Activated effector memory CD4-positive, alpha-beta T cell treated with Interleukin-2 at 50 U/mL for 16 hours (primary cell): Measurements from ENCODE around the gene TUT1.
"Not testable (repeated sequence)": the region's sequence is repeated elsewhere in the genome, so short reads cannot be mapped to it uniquely, and the experiment has no call there.

Experiments
- DNase-seq: peaks from one replicate; pipeline ENCODE4 v3.0.0-alpha.2; 2020

TUT1 gene

GRCh38 chr11:62577046-62577714, 14.1 kb downstream of the TUT1 start:
- DNase-seq: no peak

DNA sequence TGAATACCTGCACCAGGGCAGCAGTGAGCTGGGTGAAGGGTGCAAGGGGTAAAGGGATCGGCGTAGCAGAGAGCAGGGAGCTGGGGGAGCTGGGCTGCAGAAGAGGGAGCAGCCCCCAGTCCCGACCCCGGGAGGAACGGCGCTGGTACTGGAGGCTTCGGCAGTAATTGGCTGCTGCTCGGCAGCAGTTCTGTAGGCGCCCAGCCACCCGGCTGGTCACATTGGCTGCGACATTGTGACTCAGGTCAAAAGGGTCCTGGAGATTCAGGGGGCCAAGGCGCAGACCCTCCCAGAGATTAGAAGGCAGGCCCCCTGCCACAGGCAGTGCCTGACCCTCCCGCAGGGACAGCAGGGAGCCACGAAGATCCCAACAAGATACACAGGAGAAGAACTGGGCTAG, 15.5 kb downstream of the TUT1 start:
- no peak for DNase-seq

- no peak for DNase-seq
Observed at GRCh38 chr11:62575156-62575555, 16.2 kb downstream of the TUT1 start.

GRCh38 chr11:62574363-62575071, 16.8 kb downstream of the TUT1 start:
- DNase-seq: no peak

GRCh38 chr11:62573592-62574362, 17.5 kb downstream of the TUT1 start, which contains the start of gene EEF1G:
TSS of gene EEF1G (minus strand) at chr11:62573891. CDS start at chr11:62573842, 49 bp downstream.
- peak; percentile 98 for DNase-seq

- DNase-seq: peak; percentile 12
Observed at GRCh38 chr11:62573006-62573591, 18.2 kb downstream of the TUT1 start.

DNA sequence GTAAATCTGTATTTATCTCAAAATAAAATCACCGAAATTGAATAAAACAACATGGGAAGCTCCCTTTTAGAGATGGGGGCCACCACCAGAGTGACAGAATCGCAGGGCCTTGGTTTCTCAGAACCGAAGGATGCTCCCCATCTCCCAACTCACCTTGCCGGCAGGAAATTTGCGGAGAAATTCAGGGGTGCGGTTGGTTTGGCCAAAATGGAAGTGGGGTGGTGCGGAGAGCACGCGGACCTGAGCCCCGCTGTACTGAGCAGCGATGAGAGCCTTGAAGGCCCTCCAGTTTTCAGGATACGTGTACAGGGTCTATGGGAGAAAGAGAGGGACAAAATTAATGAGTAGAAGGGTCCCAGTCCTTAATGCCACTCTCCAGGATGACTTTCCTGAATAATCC, 18.9 kb downstream of the TUT1 start:
- DNase-seq: no peak

- not testable (repeated sequence) for DNase-seq
Observed at GRCh38 chr11:62571493-62571892, 19.8 kb downstream of the TUT1 start.

GRCh38 chr11:62570903-62571302, 20.4 kb downstream of the TUT1 start:
- DNase-seq: not testable (repeated sequence)

DNA sequence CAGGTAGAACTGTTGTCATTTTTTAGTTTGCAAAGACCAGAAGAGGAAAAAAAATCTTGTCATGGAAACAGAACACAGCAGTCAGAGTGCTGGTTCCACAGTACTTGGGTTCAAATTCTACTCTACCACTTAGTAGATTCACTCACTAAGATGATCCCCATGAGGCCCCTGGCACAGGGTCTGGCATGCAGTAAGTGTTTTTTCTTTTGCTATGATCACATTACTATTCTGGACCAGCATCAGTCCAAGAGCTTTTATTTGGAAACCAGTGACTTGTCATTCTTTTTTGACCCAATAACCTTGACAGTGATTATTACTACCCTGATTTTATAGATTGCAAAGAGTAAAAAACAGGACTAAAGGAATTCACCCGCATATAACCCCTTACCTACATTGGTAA, 21.7 kb downstream of the TUT1 start:
- no peak for DNase-seq

DNA sequence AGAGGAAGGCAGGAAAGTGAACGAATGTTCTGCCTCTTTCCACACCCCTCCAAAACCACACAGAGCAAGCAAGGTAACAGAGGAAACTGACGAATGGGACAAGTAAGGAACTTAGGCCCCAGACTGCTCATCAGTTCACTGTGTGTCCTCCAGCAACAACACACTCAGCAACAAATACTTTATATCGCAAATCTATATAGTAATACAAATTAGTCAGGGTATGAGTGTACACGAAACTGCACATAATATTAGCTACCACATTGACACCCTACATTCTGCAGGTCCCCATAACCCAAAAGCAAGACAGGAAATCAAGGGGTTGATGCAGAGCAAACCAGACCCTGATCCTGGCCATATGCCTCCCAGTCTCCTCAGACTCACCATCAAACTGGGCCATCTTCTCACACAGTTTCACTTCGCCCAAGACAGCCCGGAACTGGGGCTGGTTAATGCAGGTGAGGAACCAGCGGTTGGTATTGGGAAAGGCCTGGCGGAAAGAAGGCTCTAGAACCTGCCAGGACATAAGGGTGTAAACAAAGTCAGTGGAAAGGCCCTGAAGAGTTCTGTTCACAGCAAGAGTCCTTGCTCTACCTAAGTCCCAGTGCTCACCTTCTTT, 24.2 kb downstream of the TUT1 start:
- no peak for DNase-seq

- no peak for DNase-seq
Observed at GRCh38 chr11:62566247-62566646, 25.1 kb downstream of the TUT1 start.

- no peak for DNase-seq
Observed at GRCh38 chr11:62565100-62565802, 26.1 kb downstream of the TUT1 start.

DNA sequence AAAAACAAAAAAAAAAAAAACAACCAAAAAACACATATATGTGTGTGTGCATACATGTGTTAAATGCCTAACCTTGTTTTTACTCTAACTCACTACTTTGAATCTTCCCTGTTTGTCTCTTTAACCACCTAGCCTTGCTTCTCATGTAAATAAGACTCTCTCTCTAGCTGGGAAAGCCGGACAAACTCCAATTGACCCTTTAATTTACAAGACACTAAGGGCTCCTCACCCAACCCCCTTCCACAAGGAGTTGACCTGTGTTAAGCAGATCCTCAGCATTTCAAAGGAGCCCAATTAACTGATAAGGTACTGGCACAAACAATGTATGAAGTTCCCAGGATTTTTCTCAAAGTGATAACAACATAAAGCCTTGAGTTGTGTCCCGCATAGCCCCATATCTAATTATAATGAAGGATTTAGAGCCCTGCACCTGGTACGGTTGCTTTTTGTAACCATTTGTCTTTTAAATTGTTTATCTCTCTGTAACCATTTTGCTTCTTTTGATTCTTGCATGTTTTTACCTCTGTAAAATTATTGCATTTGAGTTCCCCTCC, 29.6 kb downstream of the TUT1 start:
- not testable (repeated sequence) for DNase-seq

DNA sequence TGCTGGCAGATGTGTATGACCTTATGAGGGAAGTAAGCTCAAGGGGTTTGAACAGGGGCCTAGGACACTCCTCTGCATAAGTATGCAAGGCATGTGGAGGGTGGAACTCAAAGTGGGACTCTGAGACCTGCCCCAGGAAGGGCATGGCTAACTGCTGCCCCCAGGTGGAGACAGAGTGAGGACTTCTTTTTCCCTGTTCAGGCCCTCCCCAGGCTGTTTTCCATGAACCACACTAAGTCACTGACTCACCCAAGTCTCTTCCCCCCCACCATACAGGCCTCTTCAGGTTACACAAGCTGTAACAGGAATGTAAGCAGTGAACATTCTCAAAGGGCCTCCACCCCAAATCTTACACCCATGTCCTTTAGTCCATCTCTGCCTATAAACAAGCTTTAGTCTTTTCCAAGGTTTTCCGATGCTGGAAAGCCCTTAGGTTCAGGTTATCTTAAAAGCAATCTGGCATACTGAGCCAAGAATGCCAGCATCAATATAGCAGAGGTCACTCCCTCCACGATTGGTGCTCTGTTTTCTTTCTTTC, 30.7 kb downstream of the TUT1 start:
- DNase-seq: peak; percentile 69

GRCh38 chr11:62559626-62560025, 31.7 kb downstream of the TUT1 start:
- not testable (repeated sequence) for DNase-seq

GRCh38 chr11:62559204-62559603, 32.1 kb downstream of the TUT1 start:
- DNase-seq: no peak

- DNase-seq: no peak
Observed at GRCh38 chr11:62558669-62559068, 32.7 kb downstream of the TUT1 start.

DNA sequence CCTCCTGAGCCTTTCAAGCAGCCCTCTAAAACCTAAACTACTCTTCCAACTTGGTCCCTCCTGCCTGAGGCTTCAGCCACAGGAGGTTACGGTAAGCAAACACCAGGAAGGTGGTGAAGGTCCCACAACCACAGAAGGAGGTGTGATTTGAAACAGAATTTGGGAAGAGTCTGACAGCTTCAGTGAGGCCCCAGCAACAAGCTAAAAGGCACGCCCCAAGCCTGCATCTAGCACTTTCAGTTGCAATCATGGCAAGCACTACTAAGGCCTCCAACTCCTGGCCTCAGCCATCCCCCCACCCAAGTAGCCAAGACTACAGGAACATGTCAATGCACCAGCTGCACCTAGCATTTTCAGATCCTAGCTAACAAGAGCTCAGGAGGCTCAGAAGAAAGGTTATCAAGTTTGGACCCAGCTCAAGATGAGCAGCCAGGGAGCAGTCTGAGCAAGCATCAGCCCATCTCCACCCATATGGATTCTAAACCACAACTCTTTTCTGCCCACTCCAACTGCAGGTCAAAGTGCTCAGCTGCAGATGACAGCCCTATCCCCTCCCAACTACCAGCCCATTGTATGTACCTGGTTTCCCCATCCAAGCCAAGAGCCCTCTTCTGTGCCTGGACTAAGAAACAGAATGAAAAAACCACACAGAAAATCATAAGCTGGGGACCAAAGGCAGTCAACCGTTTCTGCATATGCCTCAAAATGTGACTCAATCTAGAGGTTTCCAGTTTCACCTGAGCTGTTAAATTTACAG, 34.3 kb downstream of the TUT1 start:
- no peak for DNase-seq

- DNase-seq: peak; percentile 85
Observed at GRCh38 chr11:62556108-62556874, 35.0 kb downstream of the TUT1 start.
